Ascending aorta (tissue), 2 donors: ENCODE results near the gene H6PD. TPM values are rescaled to one million over a fixed set of nuclear protein-coding genes. Genes with fewer than 3 reads are reported as not detected.
"Not testable (repeated sequence)": the region's sequence is repeated elsewhere in the genome, so short reads cannot be mapped to it uniquely, and the experiment has no call there.

Source experiments
- DNase-seq, 2 donors: peaks; one replicate each; pipeline ENCODE4 v3.0.0-alpha.2; 2019; ENCODE audit warnings: low spot score in 2 of 2
- H3K27ac ChIP-seq, 2 donors: fragments of 200-600 bp; sonication (generic); one replicate each; pipeline ENCODE4 v1.5.1; 2016 to 2017; ENCODE audit warnings: mild to moderate bottlenecking in 1 of 2
- H3K27me3 ChIP-seq: fragments of 200-600 bp; sonication (generic); one replicate; pipeline ENCODE4 v1.5.1; 2017
- H3K36me3 ChIP-seq, 2 donors: fragments of 200-600 bp; sonication (generic); one replicate each; pipeline ENCODE4 v1.5.1; 2016
- H3K4me1 ChIP-seq, 2 donors: fragments of 200-600 bp; sonication (generic); one replicate each; pipeline ENCODE4 v1.5.1; 2016 to 2017; ENCODE audit warnings: mild to moderate bottlenecking in 1 of 2
- H3K4me3 ChIP-seq, 2 donors: fragments of 200-600 bp; sonication (generic); one replicate each; pipeline ENCODE4 v1.5.1; 2016 to 2017; ENCODE audit warnings: mild to moderate bottlenecking in 1 of 2
- H3K9me3 ChIP-seq, 2 donors: fragments of 200-600 bp; sonication (generic); one replicate each; pipeline ENCODE4 v1.5.1; 2016
- CTCF ChIP-seq, 3 experiments: fragments of 200-600 bp in 2 of 3; fragments of 450-650 bp in 1 of 3; sonication (generic) in 2 of 3; IDR thresholded peaks; one replicate each; pipeline ENCODE4 v1.5.1; 2016 to 2019; ENCODE audit warnings: antibody characterized with exemption in 3 of 3, mild to moderate bottlenecking in 1 of 3, moderate library complexity in 1 of 3
- intact Hi-C: fragments of 100-400 bp; cut with DNase I; formaldehyde crosslinking; loops from one replicate; pipeline ENCODE4 v1.15.1; 2023
- total RNA-seq: library from RNA; depleted of rRNA; stranded (reverse); fragments of >200 nt; gene quantifications from one replicate; pipeline ENCODE4 v1.1.0, GENCODE V29; 2016

The H6PD gene
- total RNA-seq, 1 donor from 2014 or later, result 56.8 TPM

GRCh38 chr1:9297831-9298230 lies 63.3 kb downstream of the H6PD start:
- H3K36me3 ChIP-seq, result no peaks in the 10 kb centered on the region
- H3K27ac ChIP-seq, result peak overlapping the region in 1 of 2 donors; percentile 31
- TF ChIP-seq CTCF (IDR thresholded peaks at IDR 0.05), result no peak
- DNase-seq, result no peak
- intact Hi-C loops, result no loop called here
- no peaks in the 10 kb centered on the region for H3K9me3 ChIP-seq
- peaks cover 12 to 56% of the 10 kb centered on the region in 2 donors for H3K4me1 ChIP-seq
- no peaks in the 10 kb centered on the region for H3K27me3 ChIP-seq
- no peak overlapping the region for H3K4me3 ChIP-seq

GRCh38 chr1:9298282-9298681 lies 63.7 kb downstream of the H6PD start:
- no peak for TF ChIP-seq CTCF (IDR thresholded peaks at IDR 0.05)
- no peak for DNase-seq
- H3K4me3 ChIP-seq, result no peak overlapping the region
- H3K27me3 ChIP-seq, result no peaks in the 10 kb centered on the region
- H3K9me3 ChIP-seq, result no peaks in the 10 kb centered on the region
- no peaks in the 10 kb centered on the region for H3K36me3 ChIP-seq
- peak overlapping the region in 1 of 2 donors; percentile 38 for H3K27ac ChIP-seq
- intact Hi-C loops, result no loop called here
- peaks cover 14 to 58% of the 10 kb centered on the region in 2 donors for H3K4me1 ChIP-seq

- H3K36me3 ChIP-seq, H3K4me3 ChIP-seq, H3K27me3 ChIP-seq, DNase-seq, H3K9me3 ChIP-seq, intact Hi-C loops: not testable (repeated sequence)
- peaks cover 24 to 70% of the 10 kb centered on the region in 2 donors for H3K4me1 ChIP-seq
- peak overlapping the region; percentile 35 to 82 for H3K27ac ChIP-seq
Observed at GRCh38 chr1:9299571-9300541, 65.3 kb downstream of the H6PD start.

- H3K27me3 ChIP-seq, result no peaks in the 10 kb centered on the region
- intact Hi-C loops, result no loop called here
Observed at GRCh38 chr1:9300573-9300972, 66.0 kb downstream of the H6PD start.

GRCh38 chr1:9302745-9303524 lies 68.4 kb downstream of the H6PD start:
- intact Hi-C loops, result no loop called here
- peak overlapping the region; percentile 75 to 82 for H3K27ac ChIP-seq

More at GRCh38 chr1:9300573-9300972, 66.0 kb downstream of the H6PD start:
- TF ChIP-seq CTCF (IDR thresholded peaks at IDR 0.05), result no peak
- no peaks in the 10 kb centered on the region for H3K9me3 ChIP-seq
- no peak for DNase-seq
- H3K27ac ChIP-seq, result peak overlapping the region; percentile 35 to 82
- H3K36me3 ChIP-seq, result no peaks in the 10 kb centered on the region
- no peak overlapping the region for H3K4me3 ChIP-seq
- peaks cover 24 to 66% of the 10 kb centered on the region in 2 donors for H3K4me1 ChIP-seq

More at GRCh38 chr1:9302745-9303524, 68.4 kb downstream of the H6PD start:
- no peak for DNase-seq
- TF ChIP-seq CTCF (IDR thresholded peaks at IDR 0.05), result no peak
- H3K27me3 ChIP-seq, result no peaks in the 10 kb centered on the region
- H3K9me3 ChIP-seq, result no peaks in the 10 kb centered on the region
- no peaks in the 10 kb centered on the region for H3K36me3 ChIP-seq
- H3K4me3 ChIP-seq, result peak overlapping the region in 1 of 2 donors; percentile 30
- H3K4me1 ChIP-seq, result peaks cover 25 to 63% of the 10 kb centered on the region in 2 donors
